Chondrocyte (in vitro differentiated cells): ENCODE results near the gene UQCRC2. TPM values are rescaled to one million over a fixed set of nuclear protein-coding genes. Genes with fewer than 3 reads are reported as not detected.
"Not testable (repeated sequence)": the region's sequence is repeated elsewhere in the genome, so short reads cannot be mapped to it uniquely, and the experiment has no call there.

Source experiments
- DNase-seq: peaks from one replicate; pipeline ENCODE4 v3.0.0; 2021; ENCODE audit warnings: mixed read lengths, low spot score
- H3K27ac Mint-ChIP-seq: one replicate; pipeline ENCODE4 v1.8.0; 2021; ENCODE audit warnings: mild to moderate bottlenecking, moderate library complexity, mixed read lengths; ENCODE audit not compliant: unreplicated experiment
- H3K27me3 Mint-ChIP-seq: 2 replicates; pipeline ENCODE4 v1.8.0; 2021; ENCODE audit warnings: low read depth, mixed read lengths
- H3K36me3 Mint-ChIP-seq: 2 replicates; pipeline ENCODE4 v1.8.0; 2021; ENCODE audit warnings: low read depth, mixed read lengths
- H3K4me1 Mint-ChIP-seq: 2 replicates; pipeline ENCODE4 v1.8.0; 2021; ENCODE audit warnings: low read depth, mild to moderate bottlenecking, mixed read lengths
- H3K4me3 Mint-ChIP-seq: one replicate; pipeline ENCODE4 v1.8.0; 2021; ENCODE audit warnings: mild to moderate bottlenecking, moderate library complexity, mixed read lengths; ENCODE audit not compliant: unreplicated experiment
- H3K9me3 Mint-ChIP-seq: 2 replicates; pipeline ENCODE4 v1.8.0; 2021; ENCODE audit warnings: low read depth, mixed read lengths
- total RNA-seq: library from RNA; stranded (reverse); gene quantifications from 3 replicates; pipeline ENCODE4 v1.2.1, GENCODE V29; 2021
- TF ChIP-seq, protein P1 (sequence below): fragments of 200-600 bp; sonication (generic); IDR thresholded peaks from 2 replicates; pipeline ENCODE4 v1.5.0; 2021; ENCODE audit warnings: antibody characterized with exemption, mild to moderate bottlenecking, moderate library complexity

Gene UQCRC2
- total RNA-seq, 1 donor from 2014 or later: 154 TPM

DNA sequence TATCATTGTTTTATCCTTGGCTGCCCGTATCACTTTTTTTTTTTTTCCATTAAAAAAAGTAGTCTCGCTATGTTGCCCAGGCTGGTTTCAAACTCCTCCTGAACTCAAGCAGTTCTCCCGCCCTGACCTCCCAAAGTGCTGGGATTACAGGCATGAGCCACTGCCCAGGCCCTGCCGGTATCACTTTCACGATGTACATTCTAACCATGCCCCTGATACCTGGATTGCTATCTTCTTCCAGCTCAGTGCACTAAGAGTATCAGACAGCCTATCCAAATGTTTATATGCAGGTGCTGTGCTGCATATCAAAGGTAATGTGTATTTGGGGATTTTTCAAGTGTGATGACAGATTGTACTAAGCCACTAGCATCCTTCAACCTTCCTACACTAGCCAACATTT lies 69.0 kb downstream of the UQCRC2 start:
- TF ChIP-seq, protein P1, sequence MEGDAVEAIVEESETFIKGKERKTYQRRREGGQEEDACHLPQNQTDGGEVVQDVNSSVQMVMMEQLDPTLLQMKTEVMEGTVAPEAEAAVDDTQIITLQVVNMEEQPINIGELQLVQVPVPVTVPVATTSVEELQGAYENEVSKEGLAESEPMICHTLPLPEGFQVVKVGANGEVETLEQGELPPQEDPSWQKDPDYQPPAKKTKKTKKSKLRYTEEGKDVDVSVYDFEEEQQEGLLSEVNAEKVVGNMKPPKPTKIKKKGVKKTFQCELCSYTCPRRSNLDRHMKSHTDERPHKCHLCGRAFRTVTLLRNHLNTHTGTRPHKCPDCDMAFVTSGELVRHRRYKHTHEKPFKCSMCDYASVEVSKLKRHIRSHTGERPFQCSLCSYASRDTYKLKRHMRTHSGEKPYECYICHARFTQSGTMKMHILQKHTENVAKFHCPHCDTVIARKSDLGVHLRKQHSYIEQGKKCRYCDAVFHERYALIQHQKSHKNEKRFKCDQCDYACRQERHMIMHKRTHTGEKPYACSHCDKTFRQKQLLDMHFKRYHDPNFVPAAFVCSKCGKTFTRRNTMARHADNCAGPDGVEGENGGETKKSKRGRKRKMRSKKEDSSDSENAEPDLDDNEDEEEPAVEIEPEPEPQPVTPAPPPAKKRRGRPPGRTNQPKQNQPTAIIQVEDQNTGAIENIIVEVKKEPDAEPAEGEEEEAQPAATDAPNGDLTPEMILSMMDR: no peak
- no peaks in the 10 kb centered on the region for H3K36me3 Mint-ChIP-seq
- DNase-seq: no peak
- no peaks in the 10 kb centered on the region for H3K27me3 Mint-ChIP-seq
- no peak overlapping the region for H3K4me3 Mint-ChIP-seq
- H3K27ac Mint-ChIP-seq: no peak overlapping the region
- H3K9me3 Mint-ChIP-seq: no peaks in the 10 kb centered on the region
- H3K4me1 Mint-ChIP-seq: peaks cover 9% of the 10 kb centered on the region

DNA sequence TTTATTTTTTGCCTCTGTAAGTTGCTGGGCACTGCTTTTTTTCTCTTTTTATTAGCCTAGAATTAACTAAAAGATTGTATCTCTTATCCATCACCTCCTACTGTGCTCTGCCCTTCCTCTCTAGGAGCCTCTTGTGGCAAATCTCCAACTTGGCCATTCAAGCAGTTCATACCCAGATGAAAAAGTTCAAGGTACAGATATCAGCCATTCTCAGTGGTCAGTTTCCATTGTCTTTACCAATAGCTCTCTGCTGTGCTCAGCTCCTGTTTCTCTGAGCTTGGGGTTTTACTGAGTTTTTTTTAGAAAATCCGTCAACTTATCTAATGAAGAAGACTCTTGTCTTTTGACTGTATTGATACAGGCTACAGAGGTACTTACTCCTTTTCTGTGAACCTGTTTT lies 70.3 kb downstream of the UQCRC2 start:
- no peak for DNase-seq
- TF ChIP-seq, protein P1: no peak
- no peak overlapping the region for H3K4me3 Mint-ChIP-seq
- H3K27me3 Mint-ChIP-seq: no peaks in the 10 kb centered on the region
- no peaks in the 10 kb centered on the region for H3K36me3 Mint-ChIP-seq
- H3K27ac Mint-ChIP-seq: no peak overlapping the region
- peaks cover 19% of the 10 kb centered on the region for H3K4me1 Mint-ChIP-seq
- no peaks in the 10 kb centered on the region for H3K9me3 Mint-ChIP-seq

DNA sequence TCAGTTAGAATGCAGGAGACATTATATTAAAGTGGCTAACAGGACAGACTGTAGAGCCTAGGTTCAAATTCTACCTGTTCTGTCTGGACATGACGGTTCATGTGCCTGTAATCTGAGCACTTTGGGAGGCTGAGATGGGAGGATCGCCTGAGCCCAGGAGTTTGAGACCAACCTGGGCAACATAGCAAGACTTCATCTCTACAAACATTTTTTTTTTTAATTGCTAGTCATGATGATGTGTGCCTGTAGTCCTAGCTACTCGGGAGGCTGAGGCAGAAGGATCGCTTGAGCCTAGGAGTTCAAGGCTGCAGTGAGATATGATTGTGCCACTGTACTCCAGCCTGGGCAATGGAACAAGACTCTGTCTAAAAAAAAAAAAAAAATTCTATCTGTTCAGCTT lies 71.6 kb downstream of the UQCRC2 start:
- DNase-seq, H3K36me3 Mint-ChIP-seq, H3K27me3 Mint-ChIP-seq, H3K9me3 Mint-ChIP-seq, H3K27ac Mint-ChIP-seq, H3K4me3 Mint-ChIP-seq: not testable (repeated sequence)
- H3K4me1 Mint-ChIP-seq: peaks cover 24% of the 10 kb centered on the region

DNA sequence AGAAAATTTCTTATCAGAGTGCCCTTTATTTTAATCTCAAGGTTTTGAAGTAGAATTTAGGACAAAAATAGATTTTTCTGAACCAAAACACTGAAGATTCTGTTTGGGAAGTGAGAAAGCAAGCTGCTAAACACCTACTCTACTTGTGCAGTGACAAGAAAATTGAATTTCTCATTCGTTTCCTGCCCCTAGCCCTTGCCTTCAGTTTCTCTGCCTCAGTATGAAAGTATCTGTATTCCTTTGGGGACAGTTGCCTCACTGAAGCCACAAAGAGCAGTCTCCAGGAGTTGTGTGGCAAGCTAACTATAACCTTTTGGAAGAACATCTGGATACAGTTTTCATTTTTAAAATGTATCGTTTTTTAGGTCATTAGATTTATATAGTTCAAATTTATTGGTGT lies 74.5 kb downstream of the UQCRC2 start:
- Mint-ChIP-seq H3K4me1 (peaks cover 27% of the 10 kb centered on the region), H3K4me3 (no peak overlapping the region), H3K36me3 (peaks cover 3% of the 10 kb centered on the region), H3K27me3 (no peaks in the 10 kb centered on the region), H3K27ac (no peak overlapping the region), H3K9me3 (peaks cover 4% of the 10 kb centered on the region)
- TF ChIP-seq, protein P1: no peak
- DNase-seq: no peak

DNA sequence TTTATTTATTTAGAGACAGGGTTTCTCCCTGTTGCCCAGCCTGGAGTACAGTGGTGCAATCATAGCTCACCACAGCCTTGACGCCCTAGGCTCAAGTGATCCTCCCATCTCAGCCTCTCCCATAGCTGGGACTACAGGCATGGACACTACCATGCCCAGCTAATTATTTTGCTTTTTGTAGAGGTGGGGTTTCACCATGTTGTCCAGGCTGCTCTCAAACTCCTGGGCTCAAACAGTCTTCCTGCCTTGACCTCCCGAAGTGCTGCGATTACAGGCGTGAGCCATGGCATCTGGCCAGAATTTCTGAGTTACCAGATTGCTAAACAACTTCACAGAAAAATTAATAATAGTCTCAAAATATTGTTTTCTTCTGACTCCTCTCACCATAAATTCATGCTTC lies 76.5 kb downstream of the UQCRC2 start:
- H3K27ac Mint-ChIP-seq: no peak overlapping the region
- no peak overlapping the region for H3K4me3 Mint-ChIP-seq
- H3K4me1 Mint-ChIP-seq: peaks cover 27% of the 10 kb centered on the region
- DNase-seq: no peak
- no peaks in the 10 kb centered on the region for H3K27me3 Mint-ChIP-seq
- peaks cover 4% of the 10 kb centered on the region for H3K9me3 Mint-ChIP-seq
- TF ChIP-seq, protein P1: no peak
- H3K36me3 Mint-ChIP-seq: peaks cover 3% of the 10 kb centered on the region

DNA sequence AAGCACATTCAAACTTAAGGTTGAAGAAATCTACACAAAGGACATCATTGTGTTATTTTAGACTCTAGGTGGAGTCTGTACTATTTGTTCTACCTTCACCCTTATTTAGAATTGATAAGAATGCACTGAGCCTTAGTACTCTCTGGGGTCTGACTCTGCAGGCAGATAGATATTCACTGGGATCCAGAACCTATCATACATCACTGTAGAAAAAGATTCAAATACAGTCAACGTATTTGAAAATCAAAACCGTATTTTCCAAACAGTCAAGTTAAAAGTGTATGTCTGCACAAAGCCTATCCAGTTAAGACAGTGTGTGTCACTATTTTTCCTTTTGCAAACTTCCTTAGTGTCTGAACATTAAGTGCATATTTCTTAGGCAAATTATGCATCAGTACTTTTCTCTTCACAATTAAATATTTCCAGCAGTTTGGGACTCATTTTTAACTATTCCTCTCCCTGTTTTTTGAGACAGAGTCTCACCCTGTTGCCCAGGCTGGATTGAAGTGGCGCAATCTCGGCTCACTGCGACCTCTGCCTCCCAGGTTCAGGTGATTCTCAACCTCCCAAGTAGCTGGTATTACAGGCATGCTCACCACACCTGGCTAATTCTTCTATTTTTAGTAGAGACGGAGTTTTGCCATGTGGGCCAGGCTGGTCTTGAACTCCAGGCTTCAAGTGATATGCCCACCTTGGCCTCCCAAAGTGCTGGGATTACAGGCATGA lies 77.1 kb downstream of the UQCRC2 start:
- Mint-ChIP-seq H3K36me3 (peaks cover 3% of the 10 kb centered on the region), H3K27me3 (no peaks in the 10 kb centered on the region), H3K4me3 (no peak overlapping the region), H3K9me3 (peaks cover 4% of the 10 kb centered on the region), H3K27ac (no peak overlapping the region), H3K4me1 (peaks cover 27% of the 10 kb centered on the region)
- TF ChIP-seq, protein P1: no peak
- no peak for DNase-seq
